RWPE1 (cell line): ENCODE results near the gene NCF2.
"Not testable (repeated sequence)": the region's sequence is repeated elsewhere in the genome, so short reads cannot be mapped to it uniquely, and the experiment has no call there.

Experiments used
- CTCF ChIA-PET: fragments of 350-600 bp; sonication (Branson Sonifier 250); formaldehyde crosslinking; extraction: SDS; loops from one replicate; lab custom pipeline; 2021; lab: Yijun Ruan, JAX
- POLR2A ChIA-PET: fragments of 400-600 bp; formaldehyde crosslinking; extraction: SDS; loops from one replicate; lab custom pipeline; 2020; ENCODE audit warnings: antibody characterized with exemption; ENCODE audit not compliant: low non-redundant PET; lab: Yijun Ruan, JAX
- DNase-seq: peaks from one replicate; pipeline ENCODE4 v3.0.0; 2012; ENCODE audit warnings: low spot score
- H3K27ac ChIP-seq: fragments of 450-650 bp; 2 replicates; pipeline ENCODE4 v1.5.1; 2017
- TF ChIP-seq, protein P1 (sequence below): fragments of 450-650 bp; conservative IDR thresholded peaks from 2 replicates; pipeline ENCODE4 v1.5.1; 2017; ENCODE audit warnings: low read depth, mild to moderate bottlenecking

NCF2 gene

DNA sequence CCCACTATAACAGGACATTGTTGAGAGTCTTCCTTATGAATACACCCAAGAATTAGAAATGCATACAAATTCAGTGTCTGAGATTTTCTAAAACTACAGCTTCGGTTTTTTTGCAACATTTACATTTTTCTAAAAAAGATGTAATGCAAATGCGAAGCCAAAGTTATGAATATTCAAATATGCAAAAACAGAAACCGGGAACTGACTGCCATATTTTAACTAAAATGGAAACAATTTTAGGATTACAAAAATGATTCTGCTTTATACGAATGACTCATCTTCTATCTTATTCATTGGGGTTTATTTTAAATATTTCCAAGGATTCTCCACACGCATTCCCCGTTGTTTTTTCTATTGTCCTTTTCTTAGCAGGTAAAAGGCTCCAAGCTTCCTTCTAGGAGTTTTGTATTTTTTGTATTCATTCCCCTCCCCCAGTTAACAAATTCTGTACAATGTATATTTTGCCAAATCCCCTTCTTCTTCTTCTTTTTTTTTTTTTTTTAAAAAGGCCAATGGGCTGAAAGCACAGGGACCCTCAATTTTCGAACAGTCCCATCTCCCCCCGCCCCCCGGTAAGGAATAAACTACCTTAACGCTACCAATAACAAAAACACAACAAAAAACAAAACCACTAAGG is 44.3 kb upstream of the NCF2 start:
- CTCF ChIA-PET: interaction anchor here (0.6 to 1.3 kb wide), 6 partner anchors 21 to 474 kb away, joined by 3 to 8 read pairs (median 4); no protein-coding TSS in a partner anchor
- POLR2A ChIA-PET: no interaction called here
- TF ChIP-seq, protein P1, sequence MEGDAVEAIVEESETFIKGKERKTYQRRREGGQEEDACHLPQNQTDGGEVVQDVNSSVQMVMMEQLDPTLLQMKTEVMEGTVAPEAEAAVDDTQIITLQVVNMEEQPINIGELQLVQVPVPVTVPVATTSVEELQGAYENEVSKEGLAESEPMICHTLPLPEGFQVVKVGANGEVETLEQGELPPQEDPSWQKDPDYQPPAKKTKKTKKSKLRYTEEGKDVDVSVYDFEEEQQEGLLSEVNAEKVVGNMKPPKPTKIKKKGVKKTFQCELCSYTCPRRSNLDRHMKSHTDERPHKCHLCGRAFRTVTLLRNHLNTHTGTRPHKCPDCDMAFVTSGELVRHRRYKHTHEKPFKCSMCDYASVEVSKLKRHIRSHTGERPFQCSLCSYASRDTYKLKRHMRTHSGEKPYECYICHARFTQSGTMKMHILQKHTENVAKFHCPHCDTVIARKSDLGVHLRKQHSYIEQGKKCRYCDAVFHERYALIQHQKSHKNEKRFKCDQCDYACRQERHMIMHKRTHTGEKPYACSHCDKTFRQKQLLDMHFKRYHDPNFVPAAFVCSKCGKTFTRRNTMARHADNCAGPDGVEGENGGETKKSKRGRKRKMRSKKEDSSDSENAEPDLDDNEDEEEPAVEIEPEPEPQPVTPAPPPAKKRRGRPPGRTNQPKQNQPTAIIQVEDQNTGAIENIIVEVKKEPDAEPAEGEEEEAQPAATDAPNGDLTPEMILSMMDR: no peak
- no peak for DNase-seq
- peak overlapping the region; percentile 94 for H3K27ac ChIP-seq

DNA sequence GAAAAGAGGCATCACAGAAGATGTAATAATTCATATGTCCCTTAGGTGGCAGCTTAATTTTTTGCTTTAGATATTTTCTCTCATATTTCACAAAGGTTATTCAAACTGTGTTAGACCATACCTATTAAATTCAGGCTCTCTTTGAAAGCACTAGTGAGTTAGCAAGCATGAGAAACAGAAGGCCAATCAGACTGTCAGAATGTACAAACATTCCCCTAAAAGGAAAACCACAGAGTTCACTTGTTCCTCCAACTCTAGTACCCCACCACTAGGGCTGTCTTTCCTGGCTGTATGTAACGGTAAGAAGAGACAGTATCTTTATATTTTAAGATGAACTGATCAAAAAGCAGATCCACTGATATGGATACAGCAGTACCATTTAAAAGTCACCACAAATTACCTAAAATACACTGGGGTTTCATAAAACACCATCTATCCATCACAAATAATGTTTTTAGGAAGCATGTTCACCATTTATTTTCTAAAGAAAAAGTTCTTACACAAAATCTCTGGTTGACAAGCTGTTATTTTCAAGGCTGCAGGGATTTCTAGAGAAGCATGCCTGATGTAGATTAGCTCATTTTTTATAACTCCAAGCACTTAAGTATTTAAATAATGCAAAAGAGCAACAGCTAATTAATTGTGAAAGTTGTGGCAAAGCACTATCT is 43.6 kb upstream of the NCF2 start:
- TF ChIP-seq, protein P1: peak; percentile 73
- ChIA-PET POLR2A (no interaction called here), CTCF (interaction anchor here (0.5 to 1.3 kb wide), 13 partner anchors 22 to 791 kb away, joined by 3 to 8 read pairs (median 4); partner anchors contain the start of gene TSEN15)
- H3K27ac ChIP-seq: no peak overlapping the region
- peak; percentile 50 for DNase-seq

DNA sequence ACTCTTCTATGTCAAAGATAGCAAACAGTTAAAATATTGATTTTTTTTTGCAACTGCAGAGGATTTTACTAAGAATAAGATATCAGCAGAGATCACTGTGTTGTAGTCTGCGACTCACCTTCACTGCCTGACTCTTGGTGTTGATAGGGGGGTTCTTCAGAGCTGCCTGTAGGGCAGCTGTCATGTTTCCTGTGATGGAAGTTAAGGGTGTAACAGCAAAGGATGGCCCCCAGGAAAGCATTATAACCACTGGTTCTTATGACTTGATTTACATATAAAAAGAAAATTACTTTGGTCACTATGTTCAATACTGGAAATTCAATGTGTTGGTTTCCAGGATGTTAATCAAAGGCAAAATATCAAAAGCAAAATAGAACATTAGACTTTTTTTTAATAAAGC is 42.7 kb upstream of the NCF2 start:
- POLR2A ChIA-PET: no interaction called here
- no peak for DNase-seq
- TF ChIP-seq, protein P1: no peak
- H3K27ac ChIP-seq: no peak overlapping the region
- CTCF ChIA-PET: interaction anchor here (0.6 to 0.9 kb wide), 7 partner anchors 11 to 790 kb away, joined by 3 to 6 read pairs (median 4); partner anchors contain the start of gene TSEN15

DNA sequence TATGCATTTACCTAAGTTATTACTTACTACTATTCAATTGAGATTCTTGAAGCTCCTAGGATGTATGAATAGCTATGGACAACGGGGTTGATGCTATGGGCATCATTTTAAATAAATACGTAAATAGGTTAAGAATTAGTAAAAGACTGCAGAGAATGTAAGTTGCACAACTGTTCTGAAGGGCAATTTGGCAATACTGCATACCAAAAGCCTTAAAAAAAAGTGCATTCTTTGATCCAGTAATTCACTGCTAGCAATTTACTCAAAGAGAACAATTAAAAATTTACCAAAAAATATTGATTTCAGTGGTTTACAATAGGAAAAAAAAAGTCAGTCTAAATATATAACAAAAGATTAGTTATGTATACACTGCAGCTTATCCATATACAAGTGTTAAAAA is 41.9 kb upstream of the NCF2 start:
- POLR2A ChIA-PET: no interaction called here
- DNase-seq: no peak
- TF ChIP-seq, protein P1: no peak
- CTCF ChIA-PET: interaction anchor here (0.5 to 0.8 kb wide), 4 partner anchors 11 to 299 kb away, joined by 3 to 6 read pairs (median 4); no protein-coding TSS in a partner anchor
- H3K27ac ChIP-seq: no peak overlapping the region

DNA sequence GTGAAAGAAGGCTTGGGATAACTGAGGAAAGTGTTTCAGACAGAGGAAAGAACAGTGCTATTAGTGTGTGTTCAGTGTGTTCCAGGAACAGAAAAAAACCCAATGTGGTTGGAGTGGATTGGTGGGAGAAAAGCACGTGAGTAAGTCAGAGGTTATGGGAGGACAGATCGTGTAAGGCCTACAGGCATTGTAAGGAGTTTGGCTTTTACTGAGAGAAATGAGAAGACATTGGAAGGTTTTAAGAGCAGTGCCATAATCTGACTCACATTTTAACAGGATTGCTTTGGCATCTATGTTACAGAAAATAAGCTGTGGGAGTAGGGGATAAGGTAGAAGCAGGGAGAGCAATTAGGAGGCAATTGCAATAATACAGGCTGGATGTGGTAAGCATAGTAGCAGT is 40.5 kb upstream of the NCF2 start:
- TF ChIP-seq, protein P1: no peak
- DNase-seq: no peak
- H3K27ac ChIP-seq: no peak overlapping the region
- CTCF ChIA-PET: interaction anchor here (0.6 kb wide), 1 partner anchor 1146 kb away, joined by 3 read pairs; no protein-coding TSS in a partner anchor
- POLR2A ChIA-PET: no interaction called here

DNA sequence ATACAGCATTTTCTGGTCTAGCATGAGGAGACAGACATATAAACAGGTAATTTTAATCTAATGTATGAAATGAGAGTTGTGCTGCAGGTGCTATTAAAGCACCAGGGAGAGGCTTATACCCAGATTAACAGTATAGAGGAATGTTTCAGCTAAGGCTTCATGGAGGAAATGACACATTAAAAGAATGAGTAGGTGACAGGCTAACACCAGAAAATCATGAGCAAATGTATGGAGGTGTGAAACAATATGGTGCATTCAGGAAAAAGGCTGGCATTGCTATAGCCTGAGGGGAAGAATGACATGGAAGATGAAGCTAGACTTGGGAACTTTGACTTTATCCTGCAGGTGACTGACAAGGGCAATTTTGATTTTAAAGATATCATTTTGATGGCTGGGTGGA is 38.3 kb upstream of the NCF2 start:
- no peak for DNase-seq
- ChIA-PET CTCF (no interaction called here), POLR2A (no interaction called here)
- no peak overlapping the region for H3K27ac ChIP-seq
- TF ChIP-seq, protein P1: no peak

DNA sequence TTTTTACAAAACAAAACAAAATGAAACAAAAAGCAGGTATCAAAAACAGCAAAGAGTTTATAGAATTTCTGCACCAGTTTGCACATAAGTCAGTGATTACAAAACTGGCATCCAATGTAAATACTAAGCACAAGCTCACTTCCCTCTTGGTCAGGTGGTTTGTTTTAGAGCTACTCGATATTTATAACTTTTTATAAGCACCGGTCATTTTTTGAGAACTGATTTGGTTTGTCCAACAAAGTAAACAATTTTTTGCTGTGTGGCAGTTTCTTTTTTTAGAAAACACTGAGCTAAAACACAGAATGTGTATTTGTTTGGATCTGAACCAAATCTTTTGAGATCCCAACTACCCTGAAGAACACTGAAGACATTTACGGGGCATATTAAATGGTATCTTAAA is 36.0 kb upstream of the NCF2 start:
- DNase-seq, POLR2A ChIA-PET, H3K27ac ChIP-seq: not testable (repeated sequence)
- CTCF ChIA-PET: interaction anchor here (0.7 kb wide), 1 partner anchor 1820 kb away, joined by 3 read pairs; no protein-coding TSS in a partner anchor
